Testis (tissue), 3 donors: Measurements from ENCODE around the gene MRPL53. TPM values are rescaled to one million over a fixed set of nuclear protein-coding genes. Genes with fewer than 3 reads are reported as not detected.

Source experiments
- DNase-seq: peaks from one replicate; pipeline ENCODE4 v3.0.0-alpha.2; 2019
- H3K27ac ChIP-seq, 2 donors: fragments of 200-600 bp; sonication (generic); one replicate each; pipeline ENCODE4 v1.5.1; 2019
- H3K27me3 ChIP-seq: fragments of 200-600 bp; sonication (generic); one replicate; pipeline ENCODE4 v1.5.1; 2019
- H3K36me3 ChIP-seq: fragments of 200-600 bp; sonication (generic); one replicate; pipeline ENCODE4 v1.5.1; 2017; ENCODE audit warnings: low read depth; ENCODE audit errors: missing control alignments
- H3K4me1 ChIP-seq: fragments of 200-600 bp; sonication (generic); one replicate; pipeline ENCODE4 v1.5.1; 2019
- H3K4me3 ChIP-seq, 2 donors: fragments of 200-600 bp; sonication (generic); one replicate each; pipeline ENCODE4 v1.5.1; 2017 to 2019
- H3K9me3 ChIP-seq: fragments of 200-600 bp; sonication (generic); one replicate; pipeline ENCODE4 v1.5.1; 2017
- CTCF ChIP-seq, 3 experiments: fragments of 450-650 bp in 2 of 3; fragments of 200-600 bp in 1 of 3; sonication (generic) in 1 of 3; IDR thresholded peaks; one replicate each; pipeline ENCODE4 v1.5.1; 2016 to 2019; ENCODE audit warnings: antibody characterized with exemption in 3 of 3, mild to moderate bottlenecking in 2 of 3, moderate library complexity in 1 of 3
- POLR2A ChIP-seq: fragments of 450-650 bp; IDR thresholded peaks from one replicate; pipeline ENCODE4 v1.6.1; 2017; ENCODE audit warnings: antibody characterized with exemption, mild to moderate bottlenecking, moderate library complexity
- WGBS, 2 donors: methylation state at CpG; one replicate each; pipeline ENCODE4 v1.1.5; 2018; 5-methylcytosine and 5-hydroxymethylcytosine counted together
- intact Hi-C: fragments of 100-400 bp; cut with DNase I; formaldehyde crosslinking; loops from one replicate; pipeline ENCODE4 v1.15.1; 2023; ENCODE audit warnings: low total_unique reads
- polyA plus RNA-seq: library from polyadenylated mRNA; stranded (reverse); fragments of 350-450 nt; fragmentation: Illumina TruSeq; extraction: RNeasy Lipid Tissue Mini Kit (QIAGEN cat#74804); gene quantifications from one replicate; pipeline ENCODE4 v1.2.3, GENCODE V29; 2014; ENCODE audit warnings: low read depth, low replicate concordance; ENCODE audit not compliant: insufficient read depth
- total RNA-seq, 2 donors: library from RNA; depleted of rRNA; stranded (reverse); fragments of >200 nt; gene quantifications; one replicate each; pipeline ENCODE4 v1.2.3, GENCODE V29; 2016

The MRPL53 gene
- total and polyA plus RNA-seq, 3 donors from 2014 or later = 23.6 to 64.8 (median 46.0) TPM

- no peak overlapping the region for H3K27ac ChIP-seq
- 19 to 40% methylated on average over 3 of the region's 3 CpGs for whole genome bisulfite sequencing, 2 donors
- peaks cover 20% of the 10 kb centered on the region for H3K4me1 ChIP-seq
- intact Hi-C loops = loop anchor here (10.0 kb wide), 1 partner anchor 103 kb away; no protein-coding TSS in a partner anchor
- DNase-seq = no peak
- no peaks in the 10 kb centered on the region for H3K36me3 ChIP-seq
- no peaks in the 10 kb centered on the region for H3K9me3 ChIP-seq
- TF ChIP-seq CTCF (IDR thresholded peaks at IDR 0.05) (no peak), POLR2A (no peak)
- H3K4me3 ChIP-seq = peak overlapping the region; percentile 87 to 90
- H3K27me3 ChIP-seq = no peaks in the 10 kb centered on the region
Observed at GRCh38 chr2:74481431-74481830, 9.0 kb upstream of the MRPL53 start.

DNA sequence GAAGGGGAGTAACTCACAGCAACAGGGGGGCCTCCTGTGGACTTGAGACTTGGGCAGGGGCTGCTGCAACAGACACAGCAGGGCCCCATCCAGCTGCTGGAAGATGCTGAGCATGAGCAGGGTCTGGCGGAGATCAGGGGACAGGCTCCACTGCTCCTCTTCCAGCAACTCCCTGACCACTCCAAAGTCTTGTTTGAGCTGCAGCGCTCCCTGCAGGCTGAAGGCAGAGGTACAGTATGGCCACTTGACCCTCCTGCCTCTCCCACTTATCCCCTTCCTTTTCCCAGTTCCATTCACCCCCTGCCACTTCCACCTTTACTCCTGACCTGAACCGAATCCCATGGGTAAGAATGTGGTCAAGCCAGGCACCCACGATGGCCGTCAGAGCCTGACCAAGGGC lies 2.4 kb upstream of the MRPL53 start:
- no peak overlapping the region for H3K4me3 ChIP-seq
- no peaks in the 10 kb centered on the region for H3K9me3 ChIP-seq
- H3K36me3 ChIP-seq = no peaks in the 10 kb centered on the region
- H3K4me1 ChIP-seq = peaks cover 12% of the 10 kb centered on the region
- intact Hi-C loops = no loop called here
- H3K27me3 ChIP-seq = no peaks in the 10 kb centered on the region
- no peak overlapping the region for H3K27ac ChIP-seq
- TF ChIP-seq CTCF (IDR thresholded peaks at IDR 0.05) (no peak), POLR2A (no peak)
- WGBS, 2 donors = 73 to 86% methylated on average over 4 to 5 of the region's 5 CpGs
- no peak for DNase-seq

- peaks cover 12% of the 10 kb centered on the region for H3K4me1 ChIP-seq
- H3K36me3 ChIP-seq = no peaks in the 10 kb centered on the region
- no peak overlapping the region for H3K4me3 ChIP-seq
- no peak for DNase-seq
- H3K27me3 ChIP-seq = no peaks in the 10 kb centered on the region
- H3K9me3 ChIP-seq = no peaks in the 10 kb centered on the region
- 84 to 85% methylated on average over 5 to 6 of the region's 6 CpGs for WGBS, 2 donors
- intact Hi-C loops = no loop called here
- H3K27ac ChIP-seq = no peak overlapping the region
- no peak for TF ChIP-seq CTCF (IDR thresholded peaks at IDR 0.05)
- TF ChIP-seq POLR2A = no peak
Observed at GRCh38 chr2:74474481-74474880, 2.0 kb upstream of the MRPL53 start.

DNA sequence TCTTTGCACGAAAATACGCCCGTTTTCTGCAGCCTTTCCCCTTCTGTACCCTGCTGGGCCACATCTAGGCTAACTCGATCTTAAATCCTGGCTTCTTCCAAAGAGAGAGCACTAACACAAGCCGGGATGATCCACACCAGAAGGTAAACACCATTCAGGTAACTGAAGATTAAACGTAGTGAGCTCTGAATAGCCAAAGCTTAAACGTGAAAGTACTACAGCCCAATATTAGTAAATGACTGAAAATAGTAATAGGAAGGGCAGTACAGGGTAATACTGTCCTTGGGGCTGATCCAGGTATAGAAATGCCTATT lies 422 bp upstream of the MRPL53 start:
- intact Hi-C loops = no loop called here
- no peaks in the 10 kb centered on the region for H3K27me3 ChIP-seq

More for the DNA sequence above, 422 bp upstream of the MRPL53 start:
- H3K27ac ChIP-seq = peak overlapping the region; percentile 6 to 79
- DNase-seq = no peak
- H3K36me3 ChIP-seq = no peaks in the 10 kb centered on the region
- TF ChIP-seq POLR2A (no peak), CTCF (IDR thresholded peaks at IDR 0.05) (no peak)
- 6 to 9% methylated on average over 7 of the region's 7 CpGs for WGBS, 2 donors
- H3K9me3 ChIP-seq = no peaks in the 10 kb centered on the region
- peak overlapping the region; percentile 63 to 68 for H3K4me3 ChIP-seq
- H3K4me1 ChIP-seq = peaks cover 12% of the 10 kb centered on the region
